C4-2B (cell line): ENCODE data around the gene TRIO.

Experiments
- H3K27ac ChIP-seq: fragments of 450-650 bp; 2 replicates; pipeline ENCODE4 v1.5.1; 2017
- CTCF ChIP-seq: fragments of 450-650 bp; conservative IDR thresholded peaks from 2 replicates; pipeline ENCODE4 v1.5.1; 2017; ENCODE audit warnings: mild to moderate bottlenecking
- ZFX ChIP-seq: fragments of 450-650 bp; IDR thresholded peaks from 2 replicates; pipeline ENCODE4 v1.6.1; 2017

The TRIO gene

DNA sequence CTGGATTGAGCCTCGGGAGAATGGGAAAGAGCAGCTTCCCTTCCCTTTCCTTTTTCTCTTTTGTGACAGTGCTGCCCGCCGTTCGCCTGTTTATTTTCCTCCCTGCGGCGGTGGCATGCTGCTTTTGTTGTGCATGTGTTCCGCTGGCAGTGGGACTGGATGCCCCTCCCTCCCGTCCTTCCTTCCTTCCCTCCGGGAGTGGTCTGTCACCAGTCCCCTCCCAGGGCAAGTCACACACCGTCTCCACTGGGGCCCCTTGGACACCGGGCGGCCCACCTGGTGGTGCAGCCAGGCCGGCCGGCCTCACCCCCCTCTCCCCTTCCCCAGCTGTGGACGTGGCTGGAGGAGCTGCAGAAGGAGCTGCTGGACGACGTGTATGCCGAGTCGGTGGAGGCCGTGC is 214.7 kb downstream of the TRIO start:
- TF ChIP-seq CTCF (no peak), ZFX (no peak)
- no peak overlapping the region for H3K27ac ChIP-seq

DNA sequence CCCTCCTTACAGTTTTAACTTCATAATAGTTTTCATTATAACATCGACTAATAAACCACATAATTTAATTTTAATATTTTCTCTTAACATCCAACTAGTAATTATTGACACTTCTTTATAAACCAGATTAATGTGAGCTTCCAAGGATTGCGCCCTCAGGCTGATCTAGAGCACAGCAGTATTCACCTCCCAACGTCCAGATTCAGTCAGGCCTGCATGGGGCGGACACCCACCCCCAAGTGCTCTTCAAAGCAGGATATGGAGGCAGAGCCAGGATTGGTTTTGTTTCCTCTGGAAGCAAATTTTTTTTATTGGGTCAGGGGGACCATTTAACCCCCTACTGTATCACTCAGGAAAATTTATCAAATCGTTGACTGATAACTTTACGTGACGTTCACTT is 215.4 kb downstream of the TRIO start:
- H3K27ac ChIP-seq, result no peak overlapping the region
- TF ChIP-seq ZFX (no peak), CTCF (no peak)

DNA sequence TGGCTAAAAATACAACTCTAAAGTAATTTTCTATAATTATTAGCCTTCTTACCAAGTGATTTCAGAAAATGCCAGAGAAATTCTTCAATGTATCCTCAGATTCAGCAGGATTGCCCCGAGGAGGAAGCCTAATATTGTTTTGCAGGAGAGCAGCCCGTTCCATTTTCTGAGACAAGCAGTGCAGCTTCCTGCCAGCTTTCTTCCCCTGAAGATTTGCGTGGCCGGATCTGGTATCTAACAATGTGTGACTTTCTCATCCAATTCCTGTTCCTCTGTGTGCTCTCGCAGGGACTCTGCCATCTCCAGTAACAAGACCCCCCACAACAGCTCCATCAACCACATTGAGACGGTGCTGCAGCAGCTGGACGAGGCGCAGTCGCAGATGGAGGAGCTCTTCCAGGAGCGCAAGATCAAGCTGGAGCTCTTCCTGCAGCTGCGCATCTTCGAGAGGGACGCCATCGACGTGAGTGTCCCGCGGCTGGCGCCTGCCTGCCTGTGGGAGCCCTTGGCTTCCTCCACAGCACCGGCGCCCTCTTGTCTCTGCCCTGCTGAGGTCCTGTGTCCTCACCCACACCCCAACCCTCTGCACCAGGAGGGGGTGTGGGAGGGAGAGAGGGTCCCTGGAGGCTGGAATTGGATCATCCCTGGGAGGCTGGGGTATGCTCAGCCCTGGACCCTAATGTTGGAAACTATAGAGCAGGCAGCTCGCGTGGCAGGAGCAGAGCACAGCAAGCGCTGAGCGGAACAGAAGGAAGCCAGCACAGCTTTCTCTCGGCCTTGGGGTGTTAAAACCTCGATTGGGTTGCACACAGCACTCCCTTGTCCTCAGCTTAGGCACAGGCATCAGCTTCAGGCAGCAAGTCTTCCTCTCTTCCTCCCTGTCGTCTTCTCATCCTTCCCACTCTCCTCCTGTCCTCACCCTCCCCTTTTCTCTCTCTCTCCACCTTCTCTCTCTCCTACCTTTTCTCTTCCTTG is 216.2 kb downstream of the TRIO start:
- TF ChIP-seq CTCF (no peak), ZFX (no peak)

DNA sequence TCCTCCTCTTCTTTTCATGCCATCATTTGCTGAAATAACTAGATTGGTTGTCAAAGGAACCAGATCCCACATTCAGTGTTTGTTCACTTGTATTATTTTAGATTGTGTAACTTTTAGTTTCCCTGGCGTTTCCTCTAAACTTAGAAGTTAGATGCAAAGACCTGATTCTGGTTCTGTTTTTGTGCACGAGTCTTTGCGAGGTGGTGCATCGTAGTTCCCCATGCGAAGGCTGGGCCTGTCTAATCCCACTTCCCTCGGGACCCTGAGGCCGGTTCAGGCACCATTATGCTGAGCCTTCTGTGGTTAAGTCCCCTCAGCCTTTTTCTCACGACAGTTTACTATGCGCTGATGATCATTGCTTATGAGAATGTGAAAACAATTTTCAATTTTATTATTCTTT is 219.3 kb downstream of the TRIO start:
- TF ChIP-seq CTCF (no peak), ZFX (no peak)
- H3K27ac ChIP-seq, result no peak overlapping the region

More for the DNA sequence above, 216.2 kb downstream of the TRIO start:
- no peak overlapping the region for H3K27ac ChIP-seq

- TF ChIP-seq ZFX, result no peak
- no peak for TF ChIP-seq CTCF
- H3K27ac ChIP-seq, result no peak overlapping the region
Observed at GRCh38 chr5:14364096-14364495, 221.0 kb downstream of the TRIO start.

GRCh38 chr5:14364576-14365472 is 221.7 kb downstream of the TRIO start:
- no peak overlapping the region for H3K27ac ChIP-seq
- peak; percentile 94 for TF ChIP-seq CTCF
- no peak for TF ChIP-seq ZFX
